GM19372 (cell line): ENCODE results near the gene KIFC1.

Experiments used
- ATAC-seq: cut with Tn5 transposase; IDR thresholded peaks from one replicate; pipeline ENCODE4 v1.9.1; 2021; ENCODE audit warnings: mild to moderate bottlenecking, low read depth, moderate library complexity; ENCODE audit not compliant: unreplicated experiment

Gene KIFC1

GRCh38 chr6:33410050-33410710, 18.6 kb downstream of the KIFC1 start:
- peak; percentile 80 for ATAC-seq

GRCh38 chr6:33410711-33411631, 19.3 kb downstream of the KIFC1 start, which contains the start of gene PHF1:
TSS of gene PHF1 (plus strand) at chr6:33411014. CDS start at chr6:33412264, 1,250 bp downstream.
- peak; percentile 35 for ATAC-seq

DNA sequence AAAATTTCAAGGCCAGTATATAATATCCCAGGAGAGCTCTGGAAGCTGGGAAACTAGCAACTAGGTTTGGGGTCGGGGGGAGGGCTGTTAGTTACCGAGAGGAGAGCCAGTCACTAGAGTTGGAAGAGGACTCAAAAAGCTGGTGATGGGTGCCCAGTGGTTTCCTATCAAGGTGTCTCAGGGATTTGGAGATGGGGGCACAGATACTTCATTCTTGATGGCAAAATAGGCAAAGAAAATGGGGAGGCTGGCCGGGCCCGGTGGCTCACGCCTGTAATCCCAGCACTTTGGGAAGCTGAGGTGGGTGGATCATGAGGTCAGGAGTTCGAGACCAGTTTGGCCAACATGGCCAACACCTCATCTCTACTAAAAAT, 20.0 kb downstream of the KIFC1 start:
- ATAC-seq: no peak

GRCh38 chr6:33412140-33413009, 20.8 kb downstream of the KIFC1 start:
- ATAC-seq: no peak

- ATAC-seq: no peak
These were observed 21.9 kb downstream of the KIFC1 start for GRCh38 chr6:33413241-33414120.

DNA sequence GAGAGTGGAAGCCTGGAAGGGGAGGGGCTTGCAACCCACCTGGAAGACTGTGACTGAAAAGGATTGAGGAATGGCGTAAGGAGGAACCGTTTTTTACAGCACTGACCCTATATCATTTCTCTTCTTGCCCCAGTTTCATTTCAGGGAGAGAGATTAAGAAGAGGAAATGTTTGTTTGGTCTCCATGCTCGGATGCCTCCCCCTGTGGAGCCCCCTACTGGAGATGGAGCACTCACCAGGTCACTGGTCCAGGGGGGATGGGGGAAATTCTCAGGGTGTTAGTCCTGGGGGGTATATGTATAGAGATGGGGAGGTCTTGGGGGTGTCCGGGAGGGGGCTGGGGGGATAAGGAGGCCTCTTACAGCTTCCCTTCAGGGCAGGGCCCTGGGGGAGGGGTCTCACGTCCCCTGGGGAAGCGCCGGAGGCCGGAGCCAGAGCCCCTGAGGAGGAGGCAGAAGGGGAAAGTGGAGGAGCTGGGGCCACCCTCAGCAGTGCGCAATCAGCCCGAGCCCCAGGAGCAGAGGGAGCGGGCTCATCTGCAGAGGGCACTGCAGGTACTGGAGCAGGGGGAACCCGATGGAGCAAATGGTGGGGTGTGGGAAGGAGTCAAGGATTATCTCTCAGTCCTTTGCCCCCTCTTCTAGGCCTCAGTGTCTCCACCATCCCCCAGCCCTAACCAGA, 23.1 kb downstream of the KIFC1 start:
- ATAC-seq: no peak

DNA sequence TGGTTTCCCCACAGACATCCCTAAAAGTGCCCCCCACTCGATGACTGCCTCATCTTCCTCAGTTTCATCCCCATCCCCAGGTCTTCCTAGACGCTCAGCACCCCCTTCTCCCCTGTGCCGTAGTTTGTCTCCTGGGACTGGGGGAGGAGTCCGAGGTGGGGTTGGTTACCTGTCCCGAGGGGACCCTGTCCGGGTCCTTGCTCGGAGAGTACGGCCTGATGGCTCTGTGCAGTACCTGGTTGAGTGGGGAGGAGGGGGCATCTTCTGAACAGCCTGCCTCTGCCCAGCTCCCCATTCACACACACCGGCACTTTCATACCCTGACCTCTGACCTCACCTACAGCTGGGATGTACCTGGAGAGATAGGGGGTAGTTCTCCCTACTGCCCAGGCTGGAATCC, 24.2 kb downstream of the KIFC1 start:
- ATAC-seq: no peak

- ATAC-seq: no peak
These were observed 24.9 kb downstream of the KIFC1 start for GRCh38 chr6:33416386-33417127.

- ATAC-seq: no peak
These were observed 25.7 kb downstream of the KIFC1 start for GRCh38 chr6:33417128-33417902.

DNA sequence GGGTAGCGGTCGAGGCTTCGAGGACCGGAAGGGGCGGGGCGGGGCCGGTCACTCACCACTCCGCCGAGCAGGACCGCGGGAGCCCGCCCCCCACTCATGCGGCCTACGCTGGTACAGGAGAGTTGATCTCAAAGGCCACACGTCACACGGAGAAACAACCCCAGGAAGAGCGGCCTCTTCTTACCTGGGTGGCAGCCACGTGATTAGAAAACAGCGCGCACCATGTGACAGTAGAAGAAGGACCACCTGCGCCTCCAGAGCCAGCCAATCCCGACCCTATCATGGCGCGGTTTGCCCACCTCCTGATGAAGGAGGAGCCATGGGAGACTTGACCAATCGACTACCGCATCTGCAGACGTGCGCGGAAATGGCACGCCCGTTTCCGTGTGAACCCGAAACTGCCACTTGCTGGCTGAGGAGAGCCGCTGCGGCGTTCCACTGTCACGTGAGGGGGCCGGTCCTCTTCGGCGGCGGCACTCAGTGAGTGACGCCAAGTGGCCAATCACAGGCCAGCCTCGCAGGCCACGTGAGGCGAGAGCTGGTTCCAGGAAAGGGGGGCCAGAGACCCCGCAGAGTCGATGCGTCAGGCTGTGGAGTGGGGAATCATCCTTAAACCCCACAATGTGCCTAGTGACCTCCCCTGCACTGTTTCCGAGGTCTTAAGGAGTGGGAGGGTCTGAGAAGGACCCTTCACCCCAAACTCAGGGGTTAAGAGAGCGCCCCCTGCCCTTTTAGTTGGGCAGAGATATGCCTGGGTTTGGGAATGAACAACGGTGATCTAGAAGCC, 26.5 kb downstream of the KIFC1 start, which contains the start of gene CUTA:
Gene CUTA (minus strand): TSS at position 205 of the 787 bp plus-strand sequence. CDS start 107 bp downstream, at position 98.
- peak; percentile 93 for ATAC-seq

DNA sequence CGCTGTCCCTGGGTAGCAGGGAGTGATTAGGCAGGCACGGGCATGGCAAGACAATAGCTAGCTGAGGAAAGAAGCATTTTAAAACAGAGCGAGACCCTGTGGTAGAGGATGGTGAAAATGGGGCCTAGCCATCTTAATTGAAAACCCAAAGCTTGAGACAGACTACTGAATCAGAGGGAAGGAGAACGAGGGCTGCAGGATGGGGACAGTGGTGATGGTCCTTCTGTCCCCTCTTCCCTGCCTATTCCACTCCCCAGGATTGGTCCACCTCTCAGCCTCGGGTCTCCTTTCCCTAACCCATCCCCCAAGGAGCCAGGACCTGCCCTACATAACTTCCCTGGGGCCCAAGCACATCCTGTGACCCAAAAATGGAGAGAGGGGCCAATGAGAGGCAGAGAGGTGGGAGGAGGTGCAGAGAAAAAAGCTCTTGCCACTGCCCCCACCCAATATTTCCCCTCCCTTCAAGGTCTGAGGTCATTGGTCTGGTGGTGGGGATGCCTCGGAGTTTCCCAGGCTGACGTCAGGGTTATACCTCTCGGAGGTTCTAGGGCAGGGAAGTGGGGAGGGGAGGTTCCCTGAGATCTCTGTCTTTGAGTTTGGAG, 27.2 kb downstream of the KIFC1 start:
- no peak for ATAC-seq

GRCh38 chr6:33419580-33420490, 28.2 kb downstream of the KIFC1 start, which contains the start of gene SYNGAP1:
TSS of gene SYNGAP1 (plus strand) at chr6:33420065. CDS start at chr6:33420265, 200 bp downstream.
- ATAC-seq: no peak

DNA sequence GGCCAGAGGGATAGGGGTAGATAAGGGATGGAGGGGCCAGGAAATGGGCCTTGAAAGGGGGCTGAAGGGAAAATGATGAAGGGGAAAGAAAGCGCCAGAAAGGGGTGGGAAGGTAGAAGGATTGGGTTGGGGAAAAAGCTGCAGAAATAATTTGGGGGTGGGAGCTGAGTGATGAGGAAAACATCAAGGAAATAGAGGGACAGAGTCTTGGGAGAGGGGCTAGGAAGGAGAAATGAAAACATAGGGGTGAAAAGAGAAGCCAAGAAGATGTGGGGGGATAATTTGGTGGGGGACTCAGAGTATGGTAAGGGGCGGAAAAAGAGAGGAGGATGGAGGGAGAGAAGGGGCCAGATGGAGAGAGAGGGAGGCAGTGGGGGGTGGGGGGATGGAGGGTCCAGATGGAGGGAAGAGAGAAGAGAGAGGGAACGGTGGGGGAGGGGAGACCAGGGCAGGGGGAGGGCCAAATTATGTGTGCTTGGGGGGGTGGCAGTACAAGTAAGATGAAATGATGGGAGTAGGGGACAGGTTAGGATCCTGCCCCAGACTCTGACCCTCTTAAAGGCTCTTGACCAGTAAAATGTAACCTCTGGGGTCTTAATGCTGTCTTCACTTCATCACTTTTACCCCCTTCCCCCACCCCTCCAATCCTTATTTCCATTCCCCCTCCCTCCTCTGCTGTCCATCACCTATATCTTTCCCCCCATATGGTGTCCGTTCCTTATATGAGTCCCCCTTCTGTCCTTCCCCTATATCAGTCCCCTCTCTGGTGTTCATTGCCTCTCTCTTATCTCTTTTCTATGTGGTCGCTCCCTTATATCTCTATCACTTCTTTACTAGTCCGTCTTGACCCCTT, 29.1 kb downstream of the KIFC1 start:
- ATAC-seq: no peak

DNA sequence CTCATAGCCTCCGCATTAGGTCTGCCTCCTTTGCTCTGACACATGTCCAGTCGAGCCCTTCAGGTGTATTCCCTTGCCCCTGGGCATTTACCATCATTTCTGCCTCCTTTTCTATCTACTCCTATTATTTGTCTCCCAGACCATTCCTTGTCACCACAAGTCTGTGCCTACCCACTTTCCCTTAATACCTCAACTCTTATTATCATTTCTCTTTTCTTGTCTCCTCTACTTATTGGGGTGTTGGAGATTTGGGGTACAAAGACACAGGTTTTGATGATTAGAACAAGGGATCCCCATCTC, 29.7 kb downstream of the KIFC1 start:
- ATAC-seq: no peak

GRCh38 chr6:33423777-33424176, 32.2 kb downstream of the KIFC1 start:
- no peak for ATAC-seq
